HepG2 (cell line): ENCODE measurements around the gene ATXN7L2. TPM values are rescaled to one million over a fixed set of nuclear protein-coding genes. Genes with fewer than 3 reads are reported as not detected.

Source experiments
- ATAC-seq: fragments of 200-7000 bp; cut with Tn5 transposase; 3 replicates; pipeline ENCODE4 v1.9.1; 2020; ENCODE audit warnings: mild to moderate bottlenecking, moderate library complexity
- BruUV-seq: library from RNA; stranded (reverse); fragments of 400-500 nt; replicated peaks from 2 replicates; lab custom pipeline; 2021; lab: Mats Ljungman, UMichigan
- CTCF ChIA-PET: fragments of 300-600 bp; formaldehyde crosslinking; extraction: SDS; loops from one replicate; lab custom pipeline; 2021; ENCODE audit warnings: low total read pairs, inconsistent platforms, low intra/inter-chr PET ratio; lab: Yijun Ruan, JAX
- POLR2A ChIA-PET: fragments of 350-600 bp; sonication (Branson Sonifier 250); formaldehyde crosslinking; loops from one replicate; lab custom pipeline; 2020; ENCODE audit warnings: antibody characterized with exemption, inconsistent platforms; lab: Yijun Ruan, JAX
- DNase-seq: peaks from one replicate; pipeline ENCODE4 v3.0.0-alpha.2; 2015; ENCODE audit warnings: low spot score
- FAIRE-seq: peaks from 3 replicates; lab custom pipeline; 2011; peaks lifted over from hg19 to GRCh38; lab: Jason Lieb, UNC
- H2AFZ ChIP-seq: one replicate; pipeline ENCODE4 v1.6.1; 2011; ENCODE audit warnings: low read length, inconsistent platforms
- H3K27ac ChIP-seq: fragments of 300-600 bp; 3 replicates; pipeline ENCODE4 v1.8.0; 2011; ENCODE audit warnings: mixed run types, mild to moderate bottlenecking, mixed read lengths, low read length, inconsistent platforms; ENCODE audit not compliant: insufficient read depth; ENCODE audit errors: extremely low read length
- H3K27me3 ChIP-seq, 2 experiments: fragments of 200-600 bp in 1 of 2; 2 replicates in 1 of 2; 3 replicates in 1 of 2; pipeline versions ENCODE4 v1.6.0 to v1.8.0; 2011; ENCODE audit warnings: low read length in 2 of 2, mild to moderate bottlenecking in 2 of 2, moderate library complexity in 2 of 2, inconsistent platforms in 1 of 2; ENCODE audit not compliant: insufficient read depth in 2 of 2, control insufficient read depth in 1 of 2
- H3K36me3 ChIP-seq, 2 experiments: fragments of 200-600 bp in 1 of 2; replicated peaks in 1 of 2; 2 replicates in 1 of 2; 3 replicates in 1 of 2; pipeline versions ENCODE4 v1.5.1 to v1.8.0; 2011; ENCODE audit warnings: low read length in 2 of 2, inconsistent platforms in 1 of 2; ENCODE audit not compliant: insufficient read depth in 2 of 2, control insufficient read depth in 1 of 2
- H3K4me1 ChIP-seq: 2 replicates; pipeline ENCODE4 v1.5.1; 2012; ENCODE audit warnings: low read length, inconsistent platforms; ENCODE audit not compliant: insufficient read depth
- H3K4me2 ChIP-seq: 2 replicates; pipeline ENCODE4 v1.6.0; 2011; ENCODE audit warnings: low read depth, low read length, inconsistent platforms
- H3K4me3 ChIP-seq, 3 experiments: fragments of 200-600 bp in 1 of 3; sonication (generic), shearing (Covaris generic) in 1 of 3; replicated peaks in 1 of 3; 2 replicates each; pipeline ENCODE4 v1.5.1; 2011 to 2016; ENCODE audit warnings: low read length in 3 of 3, inconsistent platforms in 2 of 3, low read depth in 2 of 3, mild to moderate bottlenecking in 2 of 3, control low read depth in 1 of 3, mixed read lengths in 1 of 3; ENCODE audit not compliant: insufficient read depth in 1 of 3
- H3K79me2 ChIP-seq: one replicate; pipeline ENCODE4 v1.6.1; 2011; ENCODE audit warnings: low read length, inconsistent platforms; ENCODE audit not compliant: insufficient read depth
- H3K9ac ChIP-seq: 2 replicates; pipeline ENCODE4 v1.6.0; 2011; ENCODE audit warnings: mild to moderate bottlenecking, low read depth, low read length, inconsistent platforms; ENCODE audit not compliant: insufficient read depth
- H3K9me3 ChIP-seq: 2 replicates; pipeline ENCODE4 v1.5.1; 2012; ENCODE audit warnings: mild to moderate bottlenecking, low read length
- H4K20me1 ChIP-seq: 2 replicates; pipeline ENCODE4 v1.6.0; 2011; ENCODE audit warnings: inconsistent platforms, mild to moderate bottlenecking, low read length, moderate library complexity; ENCODE audit not compliant: insufficient read depth
- CSRNP1 ChIP-seq: sonication (generic); formaldehyde crosslinking; IDR thresholded peaks from 2 replicates; pipeline ENCODE4 v1.8.1; 2023; ENCODE audit warnings: mild to moderate bottlenecking, missing genetic modification reagents
- CTCF ChIP-seq: sonication (generic); formaldehyde crosslinking; IDR thresholded peaks from 2 replicates; pipeline ENCODE4 v1.5.0; 2020; ENCODE audit warnings: mild to moderate bottlenecking, missing genetic modification reagents, moderate library complexity
- GABPB1 ChIP-seq: IDR thresholded peaks from 2 replicates; pipeline ENCODE4 v1.6.1; 2016; ENCODE audit warnings: mild to moderate bottlenecking, missing genetic modification reagents, moderate library complexity, missing compliant biosample characterization
- MTA3 ChIP-seq: sonication (generic); formaldehyde crosslinking; IDR thresholded peaks from 2 replicates; pipeline ENCODE4 v1.4.0; 2020; ENCODE audit warnings: missing genetic modification reagents
- SMC3 ChIP-seq: IDR thresholded peaks from 2 replicates; pipeline ENCODE4 v1.6.1; 2011; ENCODE audit warnings: low read length, improper control_type of control experiment
- STAG1 ChIP-seq: sonication (generic); formaldehyde crosslinking; IDR thresholded peaks from 2 replicates; pipeline ENCODE4 v1.4.0; 2020; ENCODE audit warnings: missing genetic modification reagents
- TRIM24 ChIP-seq: sonication (generic); formaldehyde crosslinking; IDR thresholded peaks from 2 replicates; pipeline ENCODE4 v1.8.0; 2022; ENCODE audit warnings: mild to moderate bottlenecking, missing genetic modification reagents
- XRCC5 ChIP-seq: fragments of 200-400 bp; formaldehyde crosslinking; optimal IDR thresholded peaks from 2 replicates; pipeline ENCODE3; 2017; ENCODE audit warnings: mild to moderate bottlenecking, low read length
- ZFYVE20 ChIP-seq: sonication (generic); formaldehyde crosslinking; IDR thresholded peaks from 2 replicates; pipeline ENCODE4 v1.8.0; 2023; ENCODE audit warnings: low read depth, mild to moderate bottlenecking, moderate library complexity, missing genetic modification reagents, borderline replicate concordance
- ZNF17 ChIP-seq: sonication (generic); formaldehyde crosslinking; IDR thresholded peaks from 2 replicates; pipeline ENCODE4 v1.5.0; 2020; ENCODE audit warnings: mild to moderate bottlenecking, missing genetic modification reagents
- ZNF225 ChIP-seq: sonication (generic); formaldehyde crosslinking; IDR thresholded peaks from 2 replicates; pipeline ENCODE4 v1.4.0; 2020; ENCODE audit warnings: mild to moderate bottlenecking, missing genetic modification reagents
- ZNF713 ChIP-seq: sonication (generic); formaldehyde crosslinking; IDR thresholded peaks from 2 replicates; pipeline ENCODE4 v1.4.0; 2020; ENCODE audit warnings: mild to moderate bottlenecking, missing genetic modification reagents
- WGBS: methylation state at CpG from one replicate; pipeline ENCODE4 v1.1.6; 2017; ENCODE audit warnings: low lambda C conversion rate; 5-methylcytosine and 5-hydroxymethylcytosine counted together
- in situ Hi-C: cut with HindIII; loops from 2 replicates; pipeline ENCODE4 v1.10.0; 2017; ENCODE audit warnings: low pct_unique_long_range_greater_than_20kb; ENCODE audit not compliant: extremely low pct_ligation_motif_present
- intact Hi-C: fragments of 100-400 bp; cut with micrococcal nuclease; formaldehyde crosslinking; loops from one replicate; pipeline ENCODE4 v1.10.0; 2022; ENCODE audit not compliant: unreplicated experiment
- polyA plus RNA-seq, 8 experiments: library from polyadenylated mRNA; depleted of rRNA in 3 of 8; stranded (reverse) in 7 of 8; unstranded in 1 of 8; fragments of >200 nt; fragmentation: Illumina TruSeq in 4 of 8; extraction: Trizol in 4 of 8; gene quantifications; 2 replicates each; pipeline versions ENCODE4 v1.2.1 to v1.2.3, GENCODE V29; 2011 to 2016; ENCODE audit warnings: low read depth in 4 of 8, missing spikeins in 1 of 8, mixed read lengths in 1 of 8; ENCODE audit not compliant: insufficient read depth in 1 of 8
- total RNA-seq, 5 experiments: library from RNA; depleted of rRNA; stranded (reverse); fragments of >200 nt; fragmentation: Illumina TruSeq; extraction: Trizol; gene quantifications; 2 replicates each; pipeline ENCODE4 v1.2.3, GENCODE V29; 2016; ENCODE audit warnings: low read depth in 1 of 5

ATXN7L2 gene
- total and polyA plus RNA-seq, 2 of the 13 experiments (the other 11 are each of a cell fraction or from before 2014, with no cell fraction given), result 2.7 to 2.8 TPM

GRCh38 chr1:109490029-109490933 lies 6.6 kb downstream of the ATXN7L2 start:
- DNase-seq, result peak; percentile 45
- peak; percentile 89 for FAIRE-seq
- H3K79me2 ChIP-seq, result no peaks in the 10 kb centered on the region
- BruUV-seq, result no TSS peak
- peaks cover 19% of the 10 kb centered on the region for H3K4me1 ChIP-seq
- ChIA-PET CTCF (interaction anchor here (0.6 to 1.8 kb wide), 2 partner anchors 41 to 106 kb away, joined by 3 to 45 read pairs; no protein-coding TSS in a partner anchor), POLR2A (interaction anchor here (0.6 to 1.4 kb wide), 2 partner anchors 41 to 71 kb away, joined by 4 to 18 read pairs; no protein-coding TSS in a partner anchor)
- intact Hi-C loops, result loop anchor here (5.0 kb wide), 1 partner anchor 63 kb away; the partner anchor contains the start of gene PSMA5
- ATAC-seq, result peak; percentile 44
- TF ChIP-seq MTA3 (CRISPR knock-in tag) (no peak), CSRNP1 (CRISPR knock-in tag) (no peak), STAG1 (CRISPR knock-in tag) (peak; percentile 54), GABPB1 (CRISPR knock-in tag) (0 out of 2 replicates have a peak, but pooled peaks have one; percentile 10), SMC3 (peak; percentile 73), XRCC5 (peak; percentile 73), TRIM24 (CRISPR knock-in tag) (no peak), ZNF17 (CRISPR knock-in tag) (no peak), ZNF713 (CRISPR knock-in tag) (no peak), ZNF225 (CRISPR knock-in tag) (no peak), CTCF (CRISPR knock-in tag) (peak; percentile 76), ZFYVE20 (CRISPR knock-in tag) (no peak)
- H3K9ac ChIP-seq, result no peak overlapping the region
- in situ Hi-C loops, result loop anchor here (5.0 kb wide), 1 partner anchor 42 kb away; no protein-coding TSS in a partner anchor
- no peak overlapping the region for H3K4me3 ChIP-seq
- no peaks in the 10 kb centered on the region for H4K20me1 ChIP-seq
- H3K4me2 ChIP-seq, result no peak overlapping the region
- 90% methylated on average over 5 of the region's 11 CpGs for WGBS
- H3K27me3 ChIP-seq, result no peaks in the 10 kb centered on the region
- no peaks in the 10 kb centered on the region; a peak in 2 of 5 replicates for H3K36me3 ChIP-seq
- no peaks in the 10 kb centered on the region for H3K9me3 ChIP-seq
- H3K27ac ChIP-seq, result no peak overlapping the region
- H2AFZ ChIP-seq, result no peak overlapping the region
